K562 (cell line): Measurements from ENCODE around the gene SEZ6. TPM values are rescaled to one million over a fixed set of nuclear protein-coding genes. Genes with fewer than 3 reads are reported as not detected.

Experiments
- ETV6 ChIP-seq, 3 experiments: fragments of 150-350 bp in 1 of 3; sonication (generic) in 1 of 3; formaldehyde crosslinking in 1 of 3; IDR thresholded peaks; 2 replicates each; pipeline versions ENCODE4 v1.6.1 to v1.8.0; 2014 to 2022; ENCODE audit warnings: borderline replicate concordance in 2 of 3, low read depth in 2 of 3, antibody characterized with exemption in 1 of 3, low read length in 1 of 3, mild to moderate bottlenecking in 1 of 3, missing genetic modification reagents in 1 of 3
- FOS ChIP-seq: IDR thresholded peaks from 3 replicates; pipeline ENCODE4 v1.6.1; 2011; ENCODE audit not compliant: insufficient read length; ENCODE audit errors: extremely low read depth
- LEF1 ChIP-seq: fragments of 450-650 bp; IDR thresholded peaks from 2 replicates; pipeline ENCODE4 v1.6.1; 2016; ENCODE audit warnings: mild to moderate bottlenecking
- MED1 ChIP-seq: sonication (generic); formaldehyde crosslinking; IDR thresholded peaks from 2 replicates; pipeline ENCODE4 v1.8.1; 2023; ENCODE audit warnings: missing genetic modification reagents, borderline replicate concordance
- MITF ChIP-seq: IDR thresholded peaks from 2 replicates; pipeline ENCODE4 v1.6.1; 2014; ENCODE audit warnings: antibody characterized with exemption
- NR0B1 ChIP-seq: fragments of 450-650 bp; IDR thresholded peaks from one replicate; pipeline ENCODE4 v1.6.1; 2018; ENCODE audit warnings: mild to moderate bottlenecking, moderate library complexity; ENCODE audit not compliant: partially characterized antibody
- TAF1 ChIP-seq: IDR thresholded peaks from 2 replicates; pipeline ENCODE4 v1.6.1; 2011; ENCODE audit warnings: mild to moderate bottlenecking, low read length, moderate library complexity; ENCODE audit not compliant: insufficient read depth, control insufficient read depth, severe bottlenecking; ENCODE audit errors: extremely low read depth
- ZNF398 ChIP-seq: fragments of 250-450 bp; sonication (Bioruptor Pico); IDR thresholded peaks from 2 replicates; pipeline ENCODE4 v1.8.0; 2021; ENCODE audit warnings: moderate library complexity, mild to moderate bottlenecking, inconsistent platforms
- ZNF764 ChIP-seq: fragments of 250-450 bp; sonication (Bioruptor Pico); IDR thresholded peaks from 2 replicates; pipeline ENCODE4 v1.4.0; 2020; ENCODE audit warnings: low read depth, mild to moderate bottlenecking, moderate library complexity
- polyA plus RNA-seq, 8 experiments: library from polyadenylated mRNA; depleted of rRNA in 4 of 8; stranded (reverse) in 5 of 8; unstranded in 3 of 8; fragments of >200 nt; fragmentation: Nextera tagmentation in 2 of 8; fragmentation: Illumina TruSeq in 1 of 8; extraction: Ambion mirVana in 2 of 8; extraction: Trizol in 1 of 8; gene quantifications; 2 replicates each; pipeline versions ENCODE4 v1.2.1 to v1.2.3, GENCODE V29; 2011 to 2014; ENCODE audit warnings: inconsistent platforms in 1 of 8, missing spikeins in 1 of 8
- total RNA-seq, 7 experiments: library from RNA; depleted of rRNA in 6 of 7; stranded (reverse); fragments of >200 nt in 6 of 7; fragmentation: Illumina TruSeq in 2 of 7; extraction: Trizol in 2 of 7; gene quantifications; 2 replicates each; pipeline versions ENCODE4 v1.2.1 to v1.2.3, GENCODE V29; 2011 to 2021; ENCODE audit warnings: low replicate concordance in 1 of 7

The SEZ6 gene
- total and polyA plus RNA-seq, 9 of the 15 experiments (the other 6 are each of a cell fraction or from before 2014, with no cell fraction given) = not detected

GRCh38 chr17:28961391-28961790 lies 44.4 kb downstream of the SEZ6 start (continued):
- no peak for TF ChIP-seq ETV6 (IDR thresholded peaks at IDR 0.05; ENCODE audit: borderline replicate concordance in 1 of 2, low read depth in 2 of 2, low read length in 1 of 2)
- TF ChIP-seq ETV6 (CRISPR knock-in tag; IDR thresholded peaks at IDR 0.05; ENCODE audit: borderline replicate concordance) = no peak
- no peak for TF ChIP-seq MITF
- TF ChIP-seq ZNF764 (CRISPR knock-in tag) = no peak
- no peak for TF ChIP-seq MED1 (CRISPR knock-in tag)
- no peak for TF ChIP-seq ZNF398
- TF ChIP-seq TAF1 = no peak
- no peak for TF ChIP-seq LEF1
- TF ChIP-seq FOS = no peak
- no peak for TF ChIP-seq NR0B1
